ENCODE data around the gene PAPPA. TPM values are rescaled to one million over a fixed set of nuclear protein-coding genes. Genes with fewer than 3 reads are reported as not detected.

The PAPPA gene
- total and polyA plus RNA-seq, 2 of the 8 experiments (the other 6 are each of a cell fraction or from before 2014, with no cell fraction given): 0.18 to 0.63 TPM

GRCh38 chr9:116337015-116337414 is 183.4 kb downstream of the PAPPA start:
- H3K56ac ChIP-seq (replicated peaks; ENCODE audit: insufficient read length, low read depth, low read length): no peak overlapping the region
- no peaks in the 10 kb centered on the region for H3K9me3 ChIP-seq (ENCODE audit: insufficient read depth in 2 of 2, low read depth in 1 of 2, low read length in 1 of 2)
- no peak overlapping the region for H4K91ac ChIP-seq (replicated peaks; ENCODE audit: insufficient read length, low read length)
- no peaks in the 10 kb centered on the region for H3K36me3 ChIP-seq (ENCODE audit: control insufficient read depth in 2 of 4, insufficient read depth in 4 of 4, low read length in 3 of 4)
- no peak overlapping the region for H4K5ac ChIP-seq (ENCODE audit: insufficient read length, low read depth, low read length)
- no peaks in the 10 kb centered on the region for H3K79me2 ChIP-seq (ENCODE audit: control insufficient read depth in 1 of 2, insufficient read depth in 2 of 2, low read length in 2 of 2)
- no peak overlapping the region for H3K14ac ChIP-seq (ENCODE audit: insufficient read length)
- peaks cover 3 to 25% (median 15%) of the 10 kb centered on the region in 4 experiments for H3K4me1 ChIP-seq (replicated peaks in 1 of 4; ENCODE audit: control insufficient read depth in 3 of 4, insufficient read depth in 4 of 4, low read length in 3 of 4)
- H2BK5ac ChIP-seq (ENCODE audit: low read depth, low read length): no peak overlapping the region
- peaks cover 0 to 4% of the 10 kb centered on the region in 2 experiments for H4K20me1 ChIP-seq (replicated peaks in 1 of 2; ENCODE audit: control insufficient read depth in 1 of 2, insufficient read depth in 2 of 2, low read length in 2 of 2)
- H3K18ac ChIP-seq (ENCODE audit: extremely low read depth, low read length): no peak overlapping the region; the same call in 1 of the 2 replicates
- 47% methylated on average over 2 of the region's 2 CpGs; no CpG with 5 or more reads in 1 of the 2 experiments for WGBS, 2 experiments (ENCODE audit: extremely low coverage in 1 of 2, insufficient coverage in 1 of 2, insufficient read length in 1 of 2, insufficient replicate concordance in 2 of 2, low coverage in 1 of 2, low lambda C conversion rate in 2 of 2, missing lambda C conversion rate in 1 of 2)
- no peaks in the 10 kb centered on the region for H3K23me2 ChIP-seq (ENCODE audit: low read depth, low read length)
- H2AFZ ChIP-seq (ENCODE audit: low read length): no peak overlapping the region
- DNase-seq (ENCODE audit: low read depth in 1 of 2, low spot score in 2 of 2): peak in 1 of 2 experiments; percentile 13
- H3K23ac ChIP-seq (ENCODE audit: insufficient read length): no peak overlapping the region
- no peak overlapping the region for H3K4ac ChIP-seq (replicated peaks; ENCODE audit: insufficient read length, low read depth, low read length)
- no peaks in the 10 kb centered on the region for H3K79me1 ChIP-seq (ENCODE audit: low read depth, low read length)
- peak overlapping the region in 1 of 2 experiments; percentile 18; a peak in 2 of 4 replicates for H3K4me2 ChIP-seq (ENCODE audit: insufficient read depth in 1 of 2, low read depth in 2 of 2, low read length in 2 of 2)
- no peak overlapping the region for H2BK15ac ChIP-seq (ENCODE audit: low read length)
- peak; percentile 84 for FAIRE-seq
- POLR2A ChIA-PET (ENCODE audit: partially characterized antibody): no interaction called here
- H2BK120ac ChIP-seq (replicated peaks; ENCODE audit: low read depth, low read length): no peak overlapping the region
- no peak overlapping the region for H3K27ac ChIP-seq (ENCODE audit: low read depth, low read length)
- H2BK12ac ChIP-seq (ENCODE audit: low read depth, low read length): no peak overlapping the region
- no peak overlapping the region for H2BK20ac ChIP-seq (ENCODE audit: low read length)
- H3K9ac ChIP-seq (replicated peaks in 1 of 4; ENCODE audit: extremely low read depth in 1 of 4, low read depth in 3 of 4, low read length in 3 of 4): no peak overlapping the region
- H2AK5ac ChIP-seq (ENCODE audit: low read depth, low read length): no peak overlapping the region
- CTCF ChIA-PET (ENCODE audit: partially characterized antibody): interaction anchor here (0.8 to 1.3 kb wide), 3 partner anchors 15 to 185 kb away, joined by 3 to 4 read pairs (median 3); no protein-coding TSS in a partner anchor
- peaks cover 51 to 95% (median 84%) of the 10 kb centered on the region in 4 experiments for H3K27me3 ChIP-seq (replicated peaks in 1 of 4; ENCODE audit: control insufficient read depth in 3 of 4, extremely low read depth in 1 of 4, insufficient read depth in 3 of 4, low read length in 3 of 4)
- H4K8ac ChIP-seq (ENCODE audit: extremely low read depth, insufficient read depth, low read length): no peak overlapping the region
- H3K4me3 ChIP-seq (ENCODE audit: extremely low read depth in 1 of 4, insufficient read depth in 2 of 4, low read depth in 3 of 4, low read length in 4 of 4): no peak overlapping the region
- TF ChIP-seq TCF12 (IDR thresholded peaks at IDR 0.05; ENCODE audit: low read depth, low read length): 0 out of 2 replicates have a peak, but pooled peaks have one; percentile 57

All from H1 (cell line).